Measurements from ENCODE around the gene CREB3L2. TPM values are rescaled to one million over a fixed set of nuclear protein-coding genes. Genes with fewer than 3 reads are reported as not detected.
A peak's percentile ranks its signal among the peaks of the same experiment; 100 is the strongest.
"Not testable (repeated sequence)": the region's sequence is repeated elsewhere in the genome, so short reads cannot be mapped to it uniquely, and the experiment has no call there.

CREB3L2 gene
- total and polyA plus RNA-seq, 2 donors (not counting 1 experiment from before 2014, with no cell fraction given), result 39.3 to 63.7 TPM

DNA sequence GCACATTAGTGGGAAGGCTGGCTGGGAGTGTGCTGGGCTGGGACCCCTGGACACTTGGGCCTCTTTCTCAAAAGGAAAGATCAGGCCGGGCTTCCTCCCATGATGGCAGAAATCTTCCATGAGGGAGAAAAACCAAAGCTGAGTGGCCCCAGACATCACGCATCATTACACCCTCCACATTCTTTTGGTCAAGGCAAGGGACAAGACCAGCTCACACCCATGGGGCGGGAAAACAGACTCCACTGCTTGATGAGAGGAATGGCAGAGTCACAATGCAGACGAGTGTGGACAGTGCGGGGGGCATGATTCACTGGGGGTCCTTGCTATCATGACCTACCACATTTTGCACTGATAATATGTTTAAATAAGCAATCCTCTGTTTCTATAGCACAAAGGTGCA, 73.3 kb downstream of the CREB3L2 start:
- H3K27me3 ChIP-seq (ENCODE audit: control insufficient read depth, insufficient read depth, low read length), result no peaks in the 10 kb centered on the region
- H3K9me3 ChIP-seq (ENCODE audit: control insufficient read depth, insufficient read depth, low read depth, low read length), result no peaks in the 10 kb centered on the region
- no peaks in the 10 kb centered on the region for H3K36me3 ChIP-seq (ENCODE audit: control insufficient read depth, insufficient read depth, low read length)
- no peak for TF ChIP-seq EZH2 (IDR thresholded peaks at IDR 0.05; ENCODE audit: low read length, missing control alignments)
- TF ChIP-seq, protein P1, sequence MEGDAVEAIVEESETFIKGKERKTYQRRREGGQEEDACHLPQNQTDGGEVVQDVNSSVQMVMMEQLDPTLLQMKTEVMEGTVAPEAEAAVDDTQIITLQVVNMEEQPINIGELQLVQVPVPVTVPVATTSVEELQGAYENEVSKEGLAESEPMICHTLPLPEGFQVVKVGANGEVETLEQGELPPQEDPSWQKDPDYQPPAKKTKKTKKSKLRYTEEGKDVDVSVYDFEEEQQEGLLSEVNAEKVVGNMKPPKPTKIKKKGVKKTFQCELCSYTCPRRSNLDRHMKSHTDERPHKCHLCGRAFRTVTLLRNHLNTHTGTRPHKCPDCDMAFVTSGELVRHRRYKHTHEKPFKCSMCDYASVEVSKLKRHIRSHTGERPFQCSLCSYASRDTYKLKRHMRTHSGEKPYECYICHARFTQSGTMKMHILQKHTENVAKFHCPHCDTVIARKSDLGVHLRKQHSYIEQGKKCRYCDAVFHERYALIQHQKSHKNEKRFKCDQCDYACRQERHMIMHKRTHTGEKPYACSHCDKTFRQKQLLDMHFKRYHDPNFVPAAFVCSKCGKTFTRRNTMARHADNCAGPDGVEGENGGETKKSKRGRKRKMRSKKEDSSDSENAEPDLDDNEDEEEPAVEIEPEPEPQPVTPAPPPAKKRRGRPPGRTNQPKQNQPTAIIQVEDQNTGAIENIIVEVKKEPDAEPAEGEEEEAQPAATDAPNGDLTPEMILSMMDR (conservative IDR thresholded peaks at IDR 0.05 in 1 of 2, IDR thresholded peaks at IDR 0.05 in 1 of 2; ENCODE audit: low read depth in 1 of 2, low read length in 2 of 2), result no peak
- H3K27ac ChIP-seq (ENCODE audit: insufficient read depth, low read length), result no peak overlapping the region
- H2AFZ ChIP-seq (ENCODE audit: low read length), result no peak overlapping the region
- H3K9ac ChIP-seq (ENCODE audit: insufficient read depth, low read length), result no peak overlapping the region
- H3K4me2 ChIP-seq (ENCODE audit: extremely low read depth, insufficient read depth, low read length), result no peak overlapping the region
- H3K79me2 ChIP-seq (ENCODE audit: control insufficient read depth, insufficient read depth, low read length), result peaks cover 59% of the 10 kb centered on the region
- H4K20me1 ChIP-seq (ENCODE audit: control insufficient read depth, extremely low read depth, insufficient read depth, low read length), result no peaks in the 10 kb centered on the region
- no peak overlapping the region for H3K4me3 ChIP-seq (replicated peaks in 1 of 4; ENCODE audit: control extremely low read depth in 1 of 4, insufficient read depth in 1 of 4, low read depth in 3 of 4, low read length in 4 of 4)
- DNase-seq (ENCODE audit: low read depth in 2 of 2), result peak in 1 of 2 donors; percentile 40
- H3K4me1 ChIP-seq (ENCODE audit: control insufficient read depth, extremely low read depth, insufficient read depth, low read length), result peaks cover 24% of the 10 kb centered on the region

DNA sequence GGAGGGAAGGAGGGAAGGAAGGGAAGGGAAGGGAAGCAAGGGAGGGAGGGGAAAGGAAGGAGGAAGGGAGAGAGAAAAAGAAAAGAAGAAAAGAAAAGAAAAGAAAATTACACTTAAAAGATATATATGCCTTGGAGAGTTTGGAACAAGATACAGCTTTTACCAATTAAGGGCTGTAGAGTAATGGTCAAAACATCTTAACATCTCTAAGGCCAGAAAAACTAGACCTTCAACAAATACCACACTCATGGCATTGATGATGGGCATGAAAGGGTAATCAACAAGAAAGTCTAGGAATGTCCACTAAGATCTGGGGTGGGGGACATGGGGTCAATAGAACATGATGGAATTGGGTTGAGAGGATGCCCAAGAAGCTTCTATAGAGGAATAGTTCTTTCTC, 74.5 kb downstream of the CREB3L2 start:
- H3K36me3 ChIP-seq (ENCODE audit: control insufficient read depth, insufficient read depth, low read length), result no peaks in the 10 kb centered on the region
- no peaks in the 10 kb centered on the region for H4K20me1 ChIP-seq (ENCODE audit: control insufficient read depth, extremely low read depth, insufficient read depth, low read length)
- H3K27me3 ChIP-seq (ENCODE audit: control insufficient read depth, insufficient read depth, low read length), result no peaks in the 10 kb centered on the region
- no peaks in the 10 kb centered on the region for H3K9me3 ChIP-seq (ENCODE audit: control insufficient read depth, insufficient read depth, low read depth, low read length)
- no peak overlapping the region for H2AFZ ChIP-seq (ENCODE audit: low read length)
- no peak overlapping the region for H3K27ac ChIP-seq (ENCODE audit: insufficient read depth, low read length)
- no peak overlapping the region for H3K9ac ChIP-seq (ENCODE audit: insufficient read depth, low read length)
- H3K79me2 ChIP-seq (ENCODE audit: control insufficient read depth, insufficient read depth, low read length), result peaks cover 60% of the 10 kb centered on the region
- peaks cover 15% of the 10 kb centered on the region for H3K4me1 ChIP-seq (ENCODE audit: control insufficient read depth, extremely low read depth, insufficient read depth, low read length)
- H3K4me2 ChIP-seq (ENCODE audit: extremely low read depth, insufficient read depth, low read length), result no peak overlapping the region
- TF ChIP-seq, protein P1 (conservative IDR thresholded peaks at IDR 0.05 in 1 of 2, IDR thresholded peaks at IDR 0.05 in 1 of 2; ENCODE audit: low read depth in 1 of 2, low read length in 2 of 2), result no peak
- no peak for TF ChIP-seq EZH2 (IDR thresholded peaks at IDR 0.05; ENCODE audit: low read length, missing control alignments)
- no peak for DNase-seq (ENCODE audit: low read depth in 2 of 2)
- H3K4me3 ChIP-seq (replicated peaks in 1 of 4; ENCODE audit: control extremely low read depth in 1 of 4, insufficient read depth in 1 of 4, low read depth in 3 of 4, low read length in 4 of 4), result no peak overlapping the region

DNA sequence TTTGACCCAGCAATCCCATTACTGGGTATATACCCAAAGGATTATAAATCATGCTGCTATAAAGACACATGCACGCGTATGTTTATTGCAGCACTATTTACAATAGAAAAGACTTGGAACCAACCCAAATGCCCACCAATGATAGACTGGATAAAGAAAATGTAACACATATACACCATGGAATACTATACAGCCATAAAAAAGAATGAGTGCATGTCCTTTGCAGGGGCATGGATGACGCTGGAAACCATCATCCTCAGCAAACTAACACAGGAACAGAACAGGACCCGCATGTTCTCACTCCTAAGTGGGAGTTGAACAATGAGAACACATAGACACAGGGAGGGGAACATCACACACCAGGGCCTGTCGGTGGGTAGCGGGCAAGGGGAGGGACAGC, 75.7 kb downstream of the CREB3L2 start:
- not testable (repeated sequence) for H3K27ac ChIP-seq (ENCODE audit: insufficient read depth, low read length); H4K20me1 ChIP-seq (ENCODE audit: control insufficient read depth, extremely low read depth, insufficient read depth, low read length)

More for the DNA sequence above, 75.7 kb downstream of the CREB3L2 start:
- H3K79me2 ChIP-seq (ENCODE audit: control insufficient read depth, insufficient read depth, low read length), result peaks cover 60% of the 10 kb centered on the region
- not testable (repeated sequence) for H3K4me3 ChIP-seq (replicated peaks in 1 of 4; ENCODE audit: control extremely low read depth in 1 of 4, insufficient read depth in 1 of 4, low read depth in 3 of 4, low read length in 4 of 4); H3K27me3 ChIP-seq (ENCODE audit: control insufficient read depth, insufficient read depth, low read length); H3K9ac ChIP-seq (ENCODE audit: insufficient read depth, low read length); H3K9me3 ChIP-seq (ENCODE audit: control insufficient read depth, insufficient read depth, low read depth, low read length); H3K36me3 ChIP-seq (ENCODE audit: control insufficient read depth, insufficient read depth, low read length); H3K4me2 ChIP-seq (ENCODE audit: extremely low read depth, insufficient read depth, low read length); DNase-seq (ENCODE audit: low read depth in 2 of 2); H2AFZ ChIP-seq (ENCODE audit: low read length)
- H3K4me1 ChIP-seq (ENCODE audit: control insufficient read depth, extremely low read depth, insufficient read depth, low read length), result peaks cover 15% of the 10 kb centered on the region

All from fibroblast of lung (primary cell).